GM19372 (cell line): ENCODE measurements around the gene COX14.
A peak's percentile ranks its signal among the peaks of the same experiment; 100 is the strongest.
"Not testable (repeated sequence)": the region's sequence is repeated elsewhere in the genome, so short reads cannot be mapped to it uniquely, and the experiment has no call there.

Experiments
- ATAC-seq: cut with Tn5 transposase; IDR thresholded peaks from one replicate; pipeline ENCODE4 v1.9.1; 2021; ENCODE audit warnings: mild to moderate bottlenecking, low read depth, moderate library complexity; ENCODE audit not compliant: unreplicated experiment

COX14 gene

GRCh38 chr12:50111693-50112455 is at the start of gene COX14:
COX14 (plus strand) TSS chr12:50112236; CDS start chr12:50120044, 7,808 bp downstream.
- peak; percentile 79 for ATAC-seq

- ATAC-seq = no peak
Observed at GRCh38 chr12:50062728-50063460, 49.1 kb upstream of the COX14 start.

GRCh38 chr12:50065726-50066310 is 46.2 kb upstream of the COX14 start:
- no peak for ATAC-seq

DNA sequence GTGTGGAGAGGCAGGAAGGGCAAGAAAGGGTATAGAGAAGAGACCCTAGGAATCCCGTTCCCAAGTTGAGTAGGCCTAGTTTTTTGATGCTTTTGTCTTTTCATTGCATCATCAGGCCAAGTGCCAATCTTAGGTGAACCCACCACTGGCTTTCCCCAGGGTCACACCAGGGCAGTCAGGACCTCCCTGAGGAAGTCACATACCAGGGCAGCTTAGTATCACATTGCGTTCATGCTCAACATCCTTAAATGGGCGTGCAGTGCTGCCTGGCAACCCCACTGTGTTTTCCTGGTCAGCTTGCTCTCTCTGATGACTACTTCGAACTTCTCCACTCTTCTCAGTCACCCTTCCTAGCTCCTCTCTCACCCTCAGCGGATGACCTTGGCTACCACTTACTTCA is 45.6 kb upstream of the COX14 start:
- no peak for ATAC-seq

DNA sequence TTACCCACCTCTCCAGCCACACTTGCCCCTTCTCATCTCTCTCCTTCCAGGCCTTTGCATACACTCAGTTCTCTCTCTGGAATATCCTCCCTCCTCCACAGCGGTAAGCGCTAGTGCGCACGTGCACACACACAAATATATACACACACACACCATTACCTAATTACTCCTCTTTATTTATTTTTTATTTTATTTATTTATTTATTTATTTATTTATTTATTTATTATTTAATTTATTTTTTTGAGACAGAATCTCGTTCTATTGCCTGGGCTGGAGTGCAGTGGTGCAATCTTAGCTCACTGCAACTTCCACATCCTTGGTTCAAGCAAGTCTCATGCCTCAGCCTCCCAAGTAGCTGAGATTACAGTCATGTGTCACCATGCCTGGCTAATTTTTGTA is 43.0 kb upstream of the COX14 start:
- no peak for ATAC-seq

GRCh38 chr12:50069539-50069938 is 42.5 kb upstream of the COX14 start:
- ATAC-seq = no peak

DNA sequence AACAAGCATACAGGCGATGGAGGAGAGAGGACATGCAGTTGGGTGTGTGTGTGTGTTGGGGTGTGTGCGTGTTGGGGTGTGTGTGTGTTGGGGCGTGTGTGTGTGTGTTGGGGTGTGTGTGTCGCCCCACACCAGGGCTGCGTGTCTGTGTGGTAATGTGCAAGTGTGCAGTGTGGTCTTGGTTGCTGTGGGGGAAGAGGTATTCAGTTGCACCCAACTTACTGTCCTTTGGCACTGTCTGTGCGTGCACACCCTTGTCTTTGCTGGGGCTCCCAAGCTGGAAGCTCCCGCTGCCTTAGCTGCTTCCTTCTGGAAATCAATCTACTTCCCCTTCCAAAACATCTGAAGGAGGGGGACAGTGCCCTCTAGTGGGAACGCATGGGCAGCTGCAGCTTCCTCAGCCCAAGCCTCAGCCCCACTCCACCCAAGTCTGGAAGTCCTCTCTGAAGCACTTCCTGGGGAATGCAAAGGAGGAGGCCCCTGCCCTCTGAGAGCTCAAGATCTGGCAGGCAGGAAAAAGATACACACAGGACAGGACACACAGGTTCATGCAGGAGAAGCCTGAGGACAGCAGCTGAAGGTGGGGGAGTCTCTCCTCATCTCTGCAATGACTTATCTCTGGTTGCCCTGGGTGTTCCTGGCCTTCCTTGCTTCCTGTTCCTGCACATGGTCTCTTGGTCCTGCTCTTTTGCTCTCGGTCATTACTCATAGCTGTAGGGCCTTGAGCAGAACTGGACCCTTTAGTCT is 41.5 kb upstream of the COX14 start:
- ATAC-seq = no peak

DNA sequence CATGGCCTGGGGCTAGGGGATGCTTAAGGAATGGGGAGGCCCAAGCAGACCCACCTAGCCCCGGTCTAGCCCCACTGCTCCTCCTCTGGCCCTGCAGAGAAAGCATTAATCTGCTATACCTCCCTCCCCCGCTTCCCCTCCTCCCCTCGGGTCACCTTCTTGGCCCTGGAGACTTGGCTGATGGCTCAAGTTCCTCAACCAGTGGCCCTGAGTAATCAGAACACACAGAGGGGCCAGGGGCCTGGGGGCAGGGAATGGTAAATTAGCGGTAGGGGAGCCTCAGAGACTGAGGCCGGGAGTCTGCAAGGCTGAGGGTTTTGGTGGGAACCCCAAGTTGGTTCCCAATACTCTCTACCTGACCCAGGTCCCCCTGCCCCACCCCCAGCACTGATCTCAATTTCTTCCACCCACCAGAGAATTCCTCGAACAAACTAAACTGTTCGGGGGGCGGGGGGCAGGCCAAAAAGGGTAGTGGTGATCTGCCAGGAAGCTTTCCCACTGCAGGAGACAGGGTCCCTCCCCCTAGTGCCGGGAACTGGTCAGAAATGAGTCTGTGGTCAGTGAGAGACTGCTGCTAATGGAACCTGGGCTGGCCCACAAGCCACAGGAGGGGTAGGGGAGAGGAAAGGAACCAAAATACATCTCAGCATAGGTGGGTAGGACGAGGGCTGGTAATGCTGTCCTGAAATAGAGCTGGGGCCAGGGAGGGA is 39.7 kb upstream of the COX14 start:
- ATAC-seq = no peak

GRCh38 chr12:50073206-50073605 is 38.8 kb upstream of the COX14 start:
- ATAC-seq = no peak

- ATAC-seq = no peak
Observed at GRCh38 chr12:50073712-50074111, 38.3 kb upstream of the COX14 start.

DNA sequence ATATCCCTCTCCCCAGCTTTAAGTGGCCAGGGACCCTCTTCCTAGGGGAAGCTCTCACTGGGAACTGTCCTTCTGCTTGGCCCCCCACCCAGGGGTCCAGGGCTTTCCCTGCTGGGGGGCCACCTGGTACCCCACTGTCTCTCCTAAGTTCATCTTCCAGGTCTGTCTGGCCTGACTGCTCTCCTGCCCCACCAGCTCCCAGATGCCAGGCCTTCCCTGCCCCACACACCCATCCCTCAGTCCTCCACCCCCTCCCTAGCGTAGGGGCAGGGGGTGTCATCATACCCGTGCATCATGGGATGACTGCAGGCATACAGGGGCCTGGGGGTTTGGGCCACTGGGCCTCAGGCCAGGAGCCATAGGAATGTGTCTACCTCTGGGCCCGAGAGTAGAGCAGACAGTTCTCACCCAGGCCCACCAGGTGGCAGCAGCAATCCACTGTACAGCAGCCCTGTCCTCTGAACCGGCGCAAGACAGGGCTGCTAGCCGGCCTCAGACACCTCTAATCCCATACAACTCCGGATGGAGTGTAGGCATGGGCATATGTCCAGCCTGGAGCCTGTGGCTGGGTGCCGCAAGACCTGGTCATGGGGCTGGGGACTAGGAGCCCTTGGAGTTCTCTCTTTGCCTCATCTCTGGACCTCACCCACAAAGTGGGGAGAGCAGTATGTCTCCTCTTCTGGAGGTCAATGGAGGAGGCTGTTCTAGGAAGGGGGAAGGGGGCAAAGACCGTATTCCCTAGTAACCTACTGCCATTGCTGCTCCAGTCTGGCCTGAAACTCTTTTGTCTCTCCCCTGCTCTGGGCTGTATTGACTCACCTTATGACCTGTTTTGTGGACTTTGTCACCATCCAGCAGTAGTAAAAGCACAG is 36.9 kb upstream of the COX14 start:
- ATAC-seq = peak; percentile 77

DNA sequence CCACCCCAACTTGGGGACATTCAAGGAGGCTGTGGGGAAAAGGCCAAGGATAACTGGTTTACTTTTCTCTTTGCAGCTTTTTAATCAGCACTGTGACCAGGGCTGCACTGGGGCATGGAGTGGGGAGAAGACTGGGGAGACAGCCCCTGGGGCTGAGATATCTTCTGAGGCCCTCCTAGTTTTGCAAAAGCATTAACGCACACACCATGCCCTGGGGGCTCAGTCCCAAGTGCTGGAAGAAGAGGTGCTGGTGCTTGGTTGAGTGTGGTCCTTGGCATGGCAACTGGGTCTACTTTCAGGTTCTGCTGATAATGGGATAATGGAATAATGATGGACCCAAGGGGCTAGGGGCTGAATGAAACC is 36.2 kb upstream of the COX14 start:
- no peak for ATAC-seq

GRCh38 chr12:50077099-50077498 is 34.9 kb upstream of the COX14 start:
- ATAC-seq = no peak

- no peak for ATAC-seq
Observed at GRCh38 chr12:50078281-50078680, 33.8 kb upstream of the COX14 start.

DNA sequence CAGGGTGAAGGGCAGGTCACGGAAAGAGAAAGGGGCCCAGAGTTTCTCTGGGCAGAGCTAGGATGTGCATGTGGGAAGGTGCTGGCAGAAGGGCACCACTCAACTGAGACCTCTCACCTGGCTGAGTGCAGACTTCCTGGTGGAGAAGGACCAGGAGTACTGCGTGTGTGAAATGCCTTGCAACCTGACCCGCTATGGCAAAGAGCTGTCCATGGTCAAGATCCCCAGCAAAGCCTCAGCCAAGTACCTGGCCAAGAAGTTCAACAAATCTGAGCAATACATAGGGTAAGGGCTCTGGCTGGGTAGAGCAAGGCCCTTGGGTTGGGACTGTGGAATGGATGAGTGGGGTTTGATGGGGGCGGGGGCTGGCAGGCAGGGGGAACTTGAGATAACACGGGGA is 32.3 kb upstream of the COX14 start:
- ATAC-seq = no peak

DNA sequence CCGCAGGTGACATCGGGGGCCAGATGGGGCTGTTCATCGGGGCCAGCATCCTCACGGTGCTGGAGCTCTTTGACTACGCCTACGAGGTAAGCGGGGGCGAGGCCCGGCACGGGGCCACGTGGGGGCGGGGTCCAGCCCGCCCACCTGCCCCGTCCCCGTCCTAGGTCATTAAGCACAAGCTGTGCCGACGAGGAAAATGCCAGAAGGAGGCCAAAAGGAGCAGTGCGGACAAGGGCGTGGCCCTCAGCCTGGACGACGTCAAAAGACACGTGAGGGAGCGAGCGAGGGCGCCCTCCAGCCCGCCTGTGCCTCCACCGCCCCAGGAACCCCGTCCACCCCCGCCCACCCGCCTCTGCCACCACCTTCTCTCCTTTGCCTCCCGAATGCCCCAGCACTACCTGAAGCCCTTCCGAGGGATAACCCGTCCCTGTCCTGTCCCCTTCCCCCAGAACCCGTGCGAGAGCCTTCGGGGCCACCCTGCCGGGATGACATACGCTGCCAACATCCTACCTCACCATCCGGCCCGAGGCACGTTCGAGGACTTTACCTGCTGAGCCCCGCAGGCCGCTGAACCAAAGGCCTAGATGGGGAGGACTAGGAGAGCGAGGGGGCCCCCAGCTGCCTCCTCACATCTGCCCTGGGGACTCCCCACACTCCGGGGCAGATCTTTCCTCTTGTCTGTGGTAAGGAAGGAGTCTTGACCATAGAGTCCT is 30.8 kb upstream of the COX14 start:
- no peak for ATAC-seq

DNA sequence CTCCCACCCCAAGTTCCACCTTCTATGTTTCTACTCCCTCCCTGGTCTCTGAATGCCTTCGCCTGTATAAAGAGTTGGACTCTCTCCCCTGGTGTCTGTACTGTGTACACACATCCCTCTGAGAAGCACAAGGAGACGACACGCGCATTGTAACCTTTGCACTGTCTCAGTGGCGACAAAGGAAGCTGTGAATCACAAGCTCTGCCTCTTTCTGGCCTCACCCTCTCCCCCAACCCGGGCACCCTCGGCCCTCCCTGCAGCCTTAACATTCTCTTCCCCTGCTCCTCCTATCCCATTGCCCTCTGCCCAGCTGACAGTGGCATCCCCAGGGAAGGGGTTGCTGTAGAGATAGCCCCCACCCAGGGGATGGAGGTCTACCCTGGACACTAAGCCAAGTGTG is 29.4 kb upstream of the COX14 start:
- ATAC-seq = no peak

DNA sequence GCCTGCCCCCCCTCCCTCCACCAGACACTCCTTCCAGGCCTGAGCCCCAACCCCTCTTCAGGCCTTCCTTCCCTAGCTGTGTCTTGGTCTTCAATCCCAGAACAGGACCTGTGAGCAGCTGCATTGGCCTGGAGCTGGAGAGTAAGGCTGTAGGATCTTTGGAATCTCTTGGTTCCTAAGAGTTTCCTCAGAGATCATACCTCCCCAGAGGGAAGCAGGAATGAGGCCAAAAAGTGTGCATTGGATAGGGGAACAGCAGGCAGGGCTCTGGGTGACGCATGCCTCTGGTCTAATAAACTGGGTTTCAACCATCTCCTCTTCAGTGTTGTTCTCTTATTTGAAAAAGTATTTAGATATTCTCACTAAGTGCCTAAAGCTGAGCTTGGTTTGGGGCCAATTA is 28.7 kb upstream of the COX14 start:
- no peak for ATAC-seq

- not testable (repeated sequence) for ATAC-seq
Observed at GRCh38 chr12:50084409-50084774, 27.6 kb upstream of the COX14 start.
